HG02588 (cell line): ENCODE data around the gene IQSEC3.
"Not testable (repeated sequence)": the region's sequence is repeated elsewhere in the genome, so short reads cannot be mapped to it uniquely, and the experiment has no call there.

ENCODE experiments used
- ATAC-seq: cut with Tn5 transposase; IDR thresholded peaks from one replicate; pipeline ENCODE4 v1.9.1; 2021; ENCODE audit warnings: mild to moderate bottlenecking, moderate library complexity; ENCODE audit not compliant: unreplicated experiment

IQSEC3 gene

DNA sequence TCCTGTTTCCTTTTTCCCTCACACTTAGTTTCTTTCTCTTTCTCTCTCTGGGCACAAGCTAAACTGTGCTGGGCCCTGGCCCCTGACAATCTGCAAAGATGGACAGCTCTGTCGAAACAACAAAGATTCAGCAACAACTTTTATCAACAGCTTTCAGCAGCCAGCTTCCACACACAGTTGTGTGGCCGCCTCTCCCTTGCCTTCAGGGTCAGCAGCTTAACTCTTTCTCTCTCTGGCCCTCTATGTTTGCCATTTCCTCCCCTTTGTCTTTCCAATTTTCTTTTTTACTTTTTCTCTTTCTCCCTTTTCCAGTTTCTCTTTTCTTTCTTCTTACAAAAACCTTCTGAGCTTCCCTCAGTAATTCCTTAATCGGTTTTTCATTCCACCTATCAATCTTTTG lies 43.3 kb downstream of the IQSEC3 start:
- no peak for ATAC-seq

DNA sequence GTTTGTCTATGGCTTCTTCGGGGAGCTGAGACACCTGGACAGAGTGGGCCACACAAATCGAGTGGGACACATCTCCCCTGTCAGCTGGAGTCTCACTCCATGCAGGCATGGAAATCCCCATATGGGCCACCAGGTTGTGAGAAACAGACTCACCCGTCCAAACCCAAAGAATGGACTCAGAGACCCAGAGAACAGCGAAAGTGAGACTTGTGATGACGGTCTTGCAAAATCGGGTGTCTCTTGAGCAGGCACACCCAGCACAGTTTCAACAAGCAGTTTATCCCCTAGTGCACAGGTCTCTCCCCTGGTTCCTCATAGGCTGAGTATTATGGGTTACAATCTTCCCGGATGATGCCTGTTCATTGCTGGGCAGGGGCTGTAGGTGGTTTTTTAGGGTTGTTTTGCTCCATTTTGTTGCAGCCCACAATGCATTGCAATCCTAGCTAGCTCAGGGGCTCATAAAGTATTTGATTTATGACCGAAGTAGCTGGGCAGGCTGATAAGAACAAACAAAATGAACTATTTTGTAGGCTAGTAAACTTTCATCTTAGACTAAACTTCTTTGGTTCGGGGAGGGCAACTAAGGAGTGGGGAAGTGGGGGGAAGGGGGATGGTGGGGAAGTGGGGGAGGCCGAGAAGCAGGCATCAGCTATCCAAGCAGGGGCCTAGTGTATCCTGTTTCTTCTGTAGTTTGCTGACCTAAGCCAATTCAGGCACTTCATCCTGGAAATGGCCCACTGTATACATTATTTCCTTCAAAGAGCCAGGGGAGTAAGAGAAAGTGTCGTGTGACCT lies 45.3 kb downstream of the IQSEC3 start:
- no peak for ATAC-seq

DNA sequence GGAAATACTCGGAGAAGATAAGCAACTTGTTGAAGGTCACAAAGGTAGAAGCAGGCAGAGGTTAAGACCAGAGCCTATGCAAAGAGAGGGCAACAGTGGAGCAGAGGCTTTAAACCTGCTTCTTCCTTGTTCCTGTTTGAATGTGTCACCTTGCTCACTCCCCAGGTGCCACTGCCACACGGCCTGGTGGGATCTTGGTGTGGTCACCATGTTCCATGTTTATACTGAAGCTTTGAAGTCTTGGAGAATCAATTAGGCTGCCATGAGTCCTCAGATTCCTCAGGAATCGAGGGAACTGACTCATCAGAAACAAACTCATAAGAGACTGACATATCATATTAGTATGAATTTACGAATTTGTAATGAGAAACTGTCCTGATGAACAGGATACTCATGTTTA lies 46.8 kb downstream of the IQSEC3 start:
- ATAC-seq: no peak

DNA sequence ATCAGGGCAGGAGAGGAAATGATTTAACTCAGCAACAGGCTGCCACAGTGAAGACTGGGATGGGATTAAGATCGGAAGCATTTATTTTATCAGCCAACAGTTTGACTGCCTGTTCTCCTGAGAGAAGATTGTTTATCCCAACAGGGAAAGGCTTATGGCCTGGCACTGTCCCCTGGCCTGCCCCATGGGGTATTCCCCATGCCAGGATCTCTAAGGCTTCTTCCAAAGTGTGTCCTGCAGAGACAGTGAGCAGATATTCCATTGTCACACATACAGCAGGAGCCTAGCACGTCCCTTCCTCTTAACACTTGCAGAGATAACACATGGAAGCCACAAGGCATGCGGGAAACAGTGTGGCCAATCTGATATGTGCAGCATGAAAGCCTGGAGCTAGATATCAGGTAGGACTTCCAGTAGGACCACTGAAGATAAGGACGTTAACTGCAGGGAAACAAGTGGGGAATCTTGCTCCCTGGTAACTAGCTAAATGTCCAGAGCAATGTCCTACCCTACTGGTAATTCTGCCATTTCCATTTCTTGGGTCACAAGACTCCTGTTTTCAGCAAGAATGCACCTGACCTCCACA lies 48.2 kb downstream of the IQSEC3 start:
- no peak for ATAC-seq

DNA sequence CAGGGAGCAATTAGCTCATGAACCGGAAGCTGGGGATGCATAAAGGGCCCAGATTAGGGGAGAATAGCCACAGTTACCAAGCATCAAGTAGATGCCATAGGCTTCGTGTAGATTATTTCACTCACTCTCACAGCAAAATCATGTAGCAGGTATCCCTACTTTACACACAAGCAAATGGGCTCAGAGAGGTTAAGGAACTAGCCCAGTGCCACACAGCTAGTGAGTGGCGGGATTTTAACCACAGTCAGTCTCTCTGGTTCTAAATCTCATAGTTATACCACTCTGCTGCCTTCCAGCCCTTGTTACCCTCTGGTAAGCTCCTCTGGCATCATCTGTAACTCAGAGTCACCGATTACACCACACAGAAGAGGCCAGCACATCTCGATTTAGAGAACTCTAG lies 49.0 kb downstream of the IQSEC3 start:
- no peak for ATAC-seq

DNA sequence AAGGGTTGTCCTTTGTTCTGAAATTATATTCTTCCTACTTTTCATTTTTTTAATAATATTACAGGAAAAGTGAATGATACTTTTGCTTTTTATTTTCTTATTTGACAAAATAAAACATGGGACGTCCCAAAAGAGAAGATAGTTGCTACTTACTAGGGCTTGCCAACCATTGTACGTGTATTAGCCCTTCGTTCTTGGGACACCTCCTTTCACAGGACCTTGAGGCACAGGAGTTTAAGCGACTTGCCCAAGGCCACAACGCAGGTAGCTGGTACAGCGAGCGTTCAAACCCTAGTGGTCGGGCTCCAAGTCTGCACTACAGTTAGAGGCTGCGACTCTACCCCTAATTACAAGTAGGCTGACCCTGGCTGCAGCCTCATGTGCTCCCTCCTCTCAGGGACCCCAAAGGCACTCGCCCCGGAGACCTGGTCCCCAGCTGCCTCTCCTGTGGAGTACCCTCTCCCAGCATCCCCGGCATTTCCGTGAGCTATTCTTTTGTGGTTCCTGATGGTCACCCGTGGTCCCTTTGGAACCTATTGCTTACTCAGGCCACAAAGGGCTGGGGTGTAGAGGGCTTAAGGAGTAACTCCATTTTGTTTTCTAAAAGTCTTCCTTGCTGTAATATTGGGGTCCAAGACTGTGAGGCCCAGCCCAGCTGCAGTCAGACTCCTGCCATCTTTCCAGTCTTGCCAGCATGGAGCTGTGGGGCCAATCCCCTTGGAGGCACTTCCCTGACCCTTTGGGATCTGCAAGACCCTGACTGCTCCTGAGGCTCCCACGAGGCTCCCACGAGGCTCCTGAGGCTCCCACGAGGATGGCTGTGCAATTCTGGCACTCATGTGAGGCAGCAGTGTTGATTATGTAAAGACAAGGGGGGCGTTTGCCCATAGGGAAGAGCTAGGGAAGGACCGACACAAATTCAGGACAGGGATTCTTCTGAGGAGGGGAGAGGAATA lies 49.7 kb downstream of the IQSEC3 start:
- no peak for ATAC-seq

DNA sequence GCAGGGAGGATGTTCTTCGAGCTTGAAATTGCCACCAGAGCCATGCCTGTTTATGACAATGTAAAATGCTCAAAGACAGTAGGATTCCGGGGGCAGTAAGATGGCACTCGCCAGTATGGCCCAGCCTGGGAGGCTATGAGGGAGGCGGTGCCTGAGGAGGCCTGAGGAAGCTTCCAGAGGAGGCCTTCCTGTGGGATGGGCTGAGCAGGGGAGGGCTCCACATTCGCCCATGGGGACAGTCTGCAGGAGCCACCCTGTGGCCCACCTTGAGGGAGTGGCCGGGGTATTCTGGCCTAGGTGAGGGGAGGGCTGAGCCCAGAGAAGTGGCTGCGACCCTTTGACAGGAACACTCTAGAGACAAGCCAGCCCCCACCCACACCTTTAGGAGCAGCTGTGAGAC lies 50.7 kb downstream of the IQSEC3 start:
- ATAC-seq: no peak

DNA sequence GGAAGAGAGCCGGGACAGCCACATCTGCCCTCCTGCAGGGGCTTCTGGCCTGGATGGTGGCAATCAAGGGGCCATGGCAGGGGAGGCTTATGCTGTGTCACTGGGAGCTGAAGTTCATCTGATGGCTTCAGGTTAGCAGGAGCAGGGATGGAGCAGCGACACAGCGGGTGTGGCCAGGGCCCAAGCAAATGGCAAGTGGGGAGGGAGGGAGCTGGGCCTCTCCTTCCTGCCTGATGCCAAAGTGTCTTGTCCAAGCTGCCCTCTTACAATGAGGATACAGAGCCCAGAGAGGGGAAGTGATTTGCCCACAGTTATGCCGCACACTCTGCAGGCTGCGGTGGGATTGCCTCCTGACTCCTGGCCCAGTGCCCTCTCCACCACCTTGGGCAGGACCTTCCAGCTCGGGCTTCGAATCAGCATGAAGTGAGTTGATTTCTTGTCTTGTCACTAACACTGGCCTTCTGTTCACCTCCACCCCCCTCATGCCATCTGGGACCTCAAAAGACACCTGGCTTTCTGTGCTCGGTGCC lies 51.3 kb downstream of the IQSEC3 start:
- no peak for ATAC-seq

DNA sequence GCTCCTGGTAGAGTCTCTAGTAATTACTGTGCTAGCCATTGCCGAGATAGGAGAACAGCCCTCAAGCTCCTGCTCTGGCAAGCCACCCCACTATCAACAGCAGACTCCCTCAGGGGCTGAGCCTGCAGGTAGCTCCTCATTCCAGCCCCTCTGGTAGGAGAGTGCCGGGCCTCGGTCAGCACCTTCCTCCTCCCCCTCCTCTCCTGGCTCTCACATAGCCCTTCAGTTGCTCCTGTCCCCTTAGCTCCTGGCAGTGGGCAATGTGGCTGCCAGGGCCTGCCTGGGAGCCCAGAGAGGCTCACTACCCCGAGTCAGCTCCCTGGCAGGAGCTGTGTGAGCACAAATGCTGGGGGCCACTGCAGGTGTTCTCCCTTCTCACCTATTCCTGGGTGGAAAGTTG lies 52.0 kb downstream of the IQSEC3 start:
- ATAC-seq: no peak

DNA sequence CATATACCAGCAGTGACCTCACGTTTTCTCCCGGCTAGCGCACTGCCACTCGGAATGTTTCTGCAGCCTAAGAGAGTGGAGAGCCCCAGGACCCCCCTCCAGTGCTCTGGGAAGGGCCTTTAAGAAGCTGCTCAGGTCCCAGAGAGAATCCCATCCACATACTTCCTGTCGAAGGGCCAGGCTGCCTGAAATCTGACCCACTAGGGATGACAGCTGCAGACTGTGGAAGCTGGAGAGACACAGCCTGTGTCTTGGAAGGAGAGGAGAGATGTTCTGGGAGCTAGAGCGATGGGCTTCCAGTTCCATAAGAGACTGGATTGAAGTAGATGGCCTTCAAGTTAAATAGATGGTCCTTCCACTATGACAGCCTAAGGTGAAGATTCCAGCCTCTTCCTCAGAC lies 54.4 kb downstream of the IQSEC3 start:
- ATAC-seq: no peak

DNA sequence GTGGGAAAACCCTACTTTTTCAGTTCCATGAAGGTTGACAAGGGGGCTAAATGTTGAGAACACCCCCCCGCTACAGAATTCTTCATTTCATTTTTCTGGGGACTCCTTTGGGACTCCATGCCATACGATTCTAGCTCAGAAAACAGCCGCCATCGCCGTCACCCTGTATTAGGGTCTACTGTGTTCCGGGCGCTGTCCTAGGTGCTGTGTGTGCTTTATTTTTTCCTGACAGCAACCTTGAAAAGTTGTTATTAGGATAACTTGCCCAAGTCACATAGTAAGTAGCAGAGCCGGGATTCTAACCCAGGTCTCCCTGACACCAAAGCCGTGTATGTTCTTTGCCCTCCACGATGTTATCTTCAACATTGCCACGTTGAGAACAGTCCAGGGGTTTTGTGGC lies 55.1 kb downstream of the IQSEC3 start:
- ATAC-seq: no peak

DNA sequence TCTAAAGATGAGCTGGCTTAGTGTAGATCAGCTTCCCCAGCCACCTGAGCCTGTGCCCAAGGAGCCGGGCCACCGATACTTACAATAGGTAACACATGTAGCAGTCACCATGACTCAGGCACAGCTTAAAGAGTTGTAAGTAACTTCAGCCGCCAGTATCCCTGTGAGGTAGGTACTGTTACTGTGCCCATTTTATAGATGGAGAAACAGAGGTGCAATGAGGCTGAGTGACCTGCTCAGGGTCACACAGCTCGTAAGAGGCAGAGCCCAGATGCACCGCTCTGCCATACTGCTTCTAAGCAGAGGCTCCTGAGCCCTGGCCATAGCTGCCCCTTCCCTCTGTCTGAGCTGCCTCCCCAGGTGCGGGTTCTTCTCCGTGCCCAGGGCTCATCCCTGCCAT lies 58.5 kb downstream of the IQSEC3 start:
- ATAC-seq: no peak

DNA sequence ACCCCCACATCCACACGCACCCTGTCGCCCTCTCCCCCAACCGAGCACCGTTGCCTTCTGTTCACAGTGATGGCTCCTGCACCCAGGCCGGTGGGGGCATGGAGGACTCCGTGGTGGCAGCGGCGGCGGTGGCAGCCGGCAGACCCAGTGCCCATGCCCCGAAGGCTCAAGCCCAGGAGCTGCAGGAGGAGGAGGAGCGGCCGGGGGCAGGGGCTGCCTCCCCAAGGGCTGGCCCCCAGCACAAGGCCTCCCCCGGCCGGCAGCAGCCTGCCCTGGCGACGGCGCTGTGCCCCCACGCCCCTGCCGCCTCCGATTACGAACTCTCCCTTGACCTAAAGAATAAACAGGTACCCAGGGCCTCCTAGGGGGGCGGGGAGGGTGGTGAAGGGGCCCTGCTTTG lies 59.0 kb downstream of the IQSEC3 start:
- ATAC-seq: no peak

DNA sequence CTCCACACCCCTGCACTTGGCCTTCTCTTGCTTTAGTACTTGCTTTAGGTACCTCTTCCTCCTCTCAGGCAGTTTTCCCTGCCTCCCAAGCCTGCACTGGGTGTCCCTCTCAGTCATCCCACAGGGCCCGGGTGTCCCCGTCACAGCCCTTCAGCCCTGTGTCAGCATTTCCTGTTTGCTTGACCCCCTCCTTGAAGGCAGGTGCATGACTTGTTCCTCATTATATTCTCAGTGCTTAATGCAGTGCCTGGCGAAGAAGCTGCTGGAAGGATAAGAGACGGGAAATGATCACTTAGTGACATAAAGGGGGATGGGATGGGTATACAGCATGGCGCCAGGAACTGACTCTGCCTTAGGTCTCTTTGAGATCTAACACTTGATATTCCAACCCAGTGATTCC lies 61.5 kb downstream of the IQSEC3 start:
- ATAC-seq: no peak

DNA sequence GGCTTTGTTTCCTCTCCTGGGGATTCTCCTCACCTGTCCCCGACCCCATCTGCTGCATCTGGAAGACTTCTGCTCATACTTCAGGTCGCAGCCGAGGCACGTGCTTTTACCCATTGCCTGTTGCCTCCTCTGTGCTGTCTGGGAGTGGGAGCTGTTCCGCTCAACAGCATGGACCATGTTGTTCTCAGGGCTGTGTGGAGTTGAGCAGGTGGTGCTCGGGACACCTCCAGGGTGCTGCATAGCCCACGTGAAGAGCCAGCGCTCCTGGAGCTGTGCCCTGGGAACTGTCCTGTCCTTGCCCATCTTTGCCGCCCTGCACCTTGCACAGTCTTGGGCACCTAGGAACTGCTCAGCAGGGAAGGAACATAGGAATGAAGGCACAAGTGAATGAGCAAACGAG lies 62.4 kb downstream of the IQSEC3 start:
- ATAC-seq: no peak

DNA sequence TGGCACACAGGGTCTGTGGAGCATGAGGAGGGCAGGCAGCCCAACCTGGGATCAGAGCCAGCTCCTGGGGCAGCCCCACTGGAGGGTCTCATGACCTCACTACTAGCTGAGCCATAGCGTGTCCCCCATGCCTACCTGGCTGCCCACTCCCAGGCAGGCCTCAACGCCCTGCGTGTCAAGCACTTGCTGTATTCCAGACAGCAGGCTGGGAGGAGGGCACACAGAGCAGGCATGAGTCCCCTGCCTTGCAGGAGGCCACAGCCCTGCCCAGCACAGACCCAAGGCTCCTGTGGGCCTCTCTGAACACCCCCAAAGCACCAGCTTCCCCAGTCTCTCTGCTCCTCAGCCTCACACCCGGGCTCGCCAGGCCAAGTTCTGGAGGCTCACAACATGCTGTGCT lies 64.0 kb downstream of the IQSEC3 start:
- no peak for ATAC-seq

DNA sequence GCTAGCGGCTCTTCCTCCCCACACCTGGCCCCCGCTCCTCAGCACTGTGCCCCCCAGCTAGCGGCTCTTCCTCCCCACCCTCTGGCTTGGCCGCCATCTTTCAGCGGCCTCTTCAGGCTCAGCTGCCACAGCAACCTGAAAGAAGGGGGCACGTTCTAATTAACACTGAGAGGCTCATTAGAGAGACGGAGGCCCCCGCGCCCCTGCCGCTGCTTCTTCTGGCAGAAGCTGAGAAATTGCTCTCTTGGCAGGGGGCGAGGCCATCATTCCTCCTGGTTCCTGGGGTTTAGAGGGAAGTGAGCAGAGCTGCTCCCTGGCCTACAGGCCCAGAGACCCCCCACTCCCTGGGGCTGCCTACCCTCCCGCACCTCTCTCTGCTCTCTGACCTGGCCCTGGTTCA lies 64.4 kb downstream of the IQSEC3 start:
- no peak for ATAC-seq

DNA sequence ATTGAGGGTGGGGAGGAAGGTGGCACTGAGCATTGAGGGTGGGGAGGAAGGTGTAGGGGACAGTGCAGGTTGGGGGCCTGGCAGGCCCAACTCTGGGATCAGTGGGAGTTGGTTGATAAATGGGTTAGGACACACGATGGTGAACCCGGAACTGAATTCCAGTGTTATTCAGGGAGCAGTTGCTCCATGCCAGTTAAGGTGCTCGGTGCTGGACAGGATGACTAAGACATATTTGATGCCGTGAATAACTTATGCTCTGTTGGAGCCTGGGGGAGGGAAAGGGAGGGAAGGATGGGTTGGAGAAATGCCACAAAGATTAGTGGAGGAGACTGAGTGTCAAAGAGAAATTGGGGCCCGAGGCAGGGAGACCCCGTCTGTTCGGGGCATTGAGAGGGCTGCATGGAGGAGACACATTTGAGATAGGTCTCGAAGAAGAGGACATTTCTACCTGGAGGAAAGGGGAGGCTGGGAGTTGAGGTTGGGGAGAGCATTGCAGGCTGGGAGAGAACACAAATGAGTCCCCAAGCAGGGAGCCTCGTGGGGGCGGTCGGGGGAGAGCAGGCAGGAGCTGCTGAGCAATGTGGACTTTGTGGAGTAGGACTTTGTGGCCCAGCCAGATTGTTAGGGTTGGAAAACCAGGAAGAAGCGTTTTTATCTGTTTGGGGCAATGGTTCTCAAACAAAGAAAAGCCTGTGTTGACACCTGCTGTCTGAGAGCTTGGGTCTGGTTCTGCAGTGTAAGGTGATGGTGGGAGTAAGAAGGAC lies 65.3 kb downstream of the IQSEC3 start:
- no peak for ATAC-seq

DNA sequence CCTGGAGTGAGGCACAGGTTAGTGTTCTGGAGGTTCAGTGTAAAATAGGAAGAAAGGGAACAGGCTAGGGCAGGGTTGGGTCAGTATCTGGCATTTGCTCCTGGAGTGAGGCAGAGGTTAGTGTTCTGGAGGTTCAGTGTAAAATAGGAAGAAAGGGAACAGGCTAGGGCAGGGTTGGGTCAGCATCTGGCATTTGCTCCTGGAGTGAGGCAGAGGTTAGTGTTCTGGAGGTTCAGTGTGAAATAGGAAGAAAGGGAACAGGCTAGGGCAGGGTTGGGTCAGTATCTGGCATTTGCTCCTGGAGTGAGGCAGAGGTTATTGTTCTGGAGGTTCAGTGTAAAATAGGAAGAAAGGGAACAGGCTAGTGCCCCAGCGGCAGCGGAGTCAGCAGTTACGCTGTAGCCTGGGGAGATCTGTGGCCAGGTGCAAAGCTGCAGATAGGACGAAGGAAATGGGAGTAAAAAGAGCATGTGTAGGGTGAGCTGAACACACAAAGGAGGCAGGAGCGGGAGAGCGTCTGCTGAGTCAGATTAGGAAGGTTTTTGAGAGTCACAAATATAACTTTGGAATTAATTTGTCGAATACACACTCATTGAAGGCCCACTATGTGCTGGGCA lies 67.2 kb downstream of the IQSEC3 start:
- not testable (repeated sequence) for ATAC-seq

DNA sequence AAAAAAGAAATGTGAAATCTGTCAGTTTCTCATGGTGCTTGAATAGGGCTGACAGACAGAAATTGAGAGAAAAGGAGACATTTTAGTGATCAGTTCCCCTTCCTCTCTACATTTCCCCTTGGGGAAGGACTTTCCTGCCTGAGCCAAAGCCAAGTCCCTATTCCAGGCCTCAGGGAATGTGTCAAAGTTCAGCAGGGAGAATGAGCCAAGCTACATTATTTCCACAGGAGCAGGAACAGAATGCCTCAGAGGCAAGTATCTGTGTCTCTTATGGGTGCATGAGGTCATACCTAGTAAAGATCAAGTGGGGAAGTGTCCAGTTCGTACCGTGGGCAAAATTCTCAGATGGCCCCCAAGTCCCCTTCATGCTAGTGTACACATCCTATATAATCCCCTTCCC lies 68.6 kb downstream of the IQSEC3 start:
- ATAC-seq: no peak
